ENCODE results near the gene KCNG3.

KCNG3 gene

GRCh38 chr2:42493468-42494354 is at the start of gene KCNG3:
KCNG3 (minus strand) TSS chr2:42493982; CDS start chr2:42493501, 481 bp downstream.
- DNase-seq = peak; percentile 59 to 80

GRCh38 chr2:42542871-42543270 is 49.1 kb upstream of the KCNG3 start:
- DNase-seq = no peak

- DNase-seq = no peak
These were observed 43.7 kb upstream of the KCNG3 start for GRCh38 chr2:42537493-42537892.

- no peak for DNase-seq
These were observed 38.6 kb upstream of the KCNG3 start for GRCh38 chr2:42532397-42532796.

- no peak for DNase-seq
These were observed 29.6 kb upstream of the KCNG3 start for GRCh38 chr2:42523341-42523740.

- no peak for DNase-seq
These were observed 28.3 kb upstream of the KCNG3 start for GRCh38 chr2:42522035-42522434.

- no peak for DNase-seq
These were observed 25.8 kb upstream of the KCNG3 start for GRCh38 chr2:42519624-42520023.

GRCh38 chr2:42516418-42516901 is 22.7 kb upstream of the KCNG3 start:
- DNase-seq = no peak

- peak in 1 of 2 experiments; percentile 19 for DNase-seq
These were observed 19.6 kb upstream of the KCNG3 start for GRCh38 chr2:42513252-42513918.

GRCh38 chr2:42510608-42511243 is 16.9 kb upstream of the KCNG3 start:
- DNase-seq = no peak

GRCh38 chr2:42510191-42510590 is 16.4 kb upstream of the KCNG3 start:
- no peak for DNase-seq

GRCh38 chr2:42504364-42505230 is 10.8 kb upstream of the KCNG3 start:
- no peak for DNase-seq

GRCh38 chr2:42503291-42503690 is 9.5 kb upstream of the KCNG3 start:
- DNase-seq = no peak

GRCh38 chr2:42498497-42498896 is 4.7 kb upstream of the KCNG3 start:
- no peak for DNase-seq

- no peak for DNase-seq
These were observed 1.8 kb upstream of the KCNG3 start for GRCh38 chr2:42495611-42496010.

- DNase-seq = no peak
These were observed 1.4 kb upstream of the KCNG3 start for GRCh38 chr2:42495234-42495581.

GRCh38 chr2:42494355-42495233 is 812 bp upstream of the KCNG3 start:
- peak; percentile 64 to 74 for DNase-seq

- DNase-seq = peak in 1 of 2 experiments; percentile 4
These were observed 903 bp downstream of the KCNG3 start for GRCh38 chr2:42492691-42493467.

- no peak for DNase-seq
These were observed 5.5 kb downstream of the KCNG3 start for GRCh38 chr2:42488297-42488696.

GRCh38 chr2:42486145-42486906 is 7.5 kb downstream of the KCNG3 start:
- DNase-seq = no peak

All from SHP77 (cell line).